Keratinocyte (primary cell): Measurements from ENCODE around the gene ENGASE.

Experiments used
- CTCF ChIP-seq, 3 experiments: IDR thresholded peaks in 1 of 3; conservative IDR thresholded peaks in 1 of 3; optimal IDR thresholded peaks in 1 of 3; 2 replicates in 2 of 3; 3 replicates in 1 of 3; pipeline versions ENCODE3 to v1.5.1; 2011; ENCODE audit warnings: low read length in 3 of 3, mild to moderate bottlenecking in 3 of 3, moderate library complexity in 2 of 3, control low read depth in 1 of 3, inconsistent platforms in 1 of 3; ENCODE audit not compliant: insufficient read depth in 2 of 3; ENCODE audit errors: extremely low read depth in 1 of 3
- EZH2 ChIP-seq: IDR thresholded peaks from one replicate; pipeline ENCODE4 v1.6.1; 2012; ENCODE audit warnings: inconsistent platforms, mild to moderate bottlenecking, low read length, moderate library complexity

GRCh38 chr17:79088997-79089328, 14.3 kb downstream of the ENGASE start:
- TF ChIP-seq CTCF (optimal IDR thresholded peaks at IDR 0.05 in 1 of 3, IDR thresholded peaks at IDR 0.05 in 1 of 3, conservative IDR thresholded peaks at IDR 0.05 in 1 of 3; ENCODE audit: extremely low read depth in 1 of 3, insufficient read depth in 2 of 3, low read length in 3 of 3) (no peak), EZH2 (no peak)
